Measurements from ENCODE around the gene TENT5C. TPM values are rescaled to one million over a fixed set of nuclear protein-coding genes. Genes with fewer than 3 reads are reported as not detected.

TENT5C gene
- total and polyA plus RNA-seq, 9 of the 15 experiments (the other 6 are each of a cell fraction or from before 2014, with no cell fraction given), result 1.8 to 7.7 (median 4.0) TPM

DNA sequence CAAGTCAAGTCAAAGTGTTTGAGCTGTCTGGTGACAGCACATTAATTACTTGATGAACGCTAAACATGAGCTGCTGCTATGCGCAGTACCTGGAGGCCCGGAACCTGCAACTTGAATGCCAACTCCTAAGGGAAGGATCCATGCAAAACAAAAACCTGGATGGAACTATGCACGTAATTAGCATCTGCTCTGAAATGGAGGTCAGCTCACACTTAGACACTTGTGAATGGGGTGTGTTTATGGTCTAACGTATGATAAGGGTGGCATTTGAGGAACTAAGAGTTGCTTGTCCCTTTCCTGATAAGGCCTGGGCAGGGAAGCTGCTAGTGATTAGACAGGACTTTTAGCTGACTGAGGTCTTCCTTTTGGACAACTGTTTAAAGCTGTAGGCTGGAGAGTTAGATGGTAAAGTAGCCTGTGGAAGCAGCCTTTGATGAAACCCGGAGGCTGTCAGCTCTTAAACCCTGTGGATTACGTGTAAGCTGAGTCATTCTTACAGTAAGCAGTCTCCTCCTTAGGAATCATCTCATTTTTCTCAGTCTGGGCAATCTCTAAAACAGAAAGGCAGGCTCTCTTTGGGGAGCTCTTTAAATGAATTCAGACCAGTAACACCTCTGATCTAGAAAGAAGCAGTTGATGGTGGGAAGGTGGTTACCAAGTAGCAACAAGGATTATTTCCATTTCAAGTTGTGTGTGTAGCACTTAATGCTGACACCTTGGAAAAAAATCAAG, 6.8 kb downstream of the TENT5C start (continued):
- no peak; the same call in 1 of the 2 replicates for TF ChIP-seq MGA (IDR thresholded peaks at IDR 0.05)
- TF ChIP-seq RAD21 (CRISPR knock-in tag; conservative IDR thresholded peaks at IDR 0.05 in 1 of 2, IDR thresholded peaks at IDR 0.05 in 1 of 2), result peak in 1 of 2 experiments; percentile 1; a peak in 1 of 4 replicates
- peak; percentile 99 for TF ChIP-seq CBFA2T2 (conservative IDR thresholded peaks at IDR 0.05)
- peak; percentile 98 for TF ChIP-seq SMARCA4 (IDR thresholded peaks at IDR 0.05)
- TF ChIP-seq CBFB (CRISPR knock-in tag; IDR thresholded peaks at IDR 0.05), result no peak
- TF ChIP-seq SMAD1 (IDR thresholded peaks at IDR 0.05; ENCODE audit: low read depth, low read length, partially characterized antibody), result peak; percentile 73
- TF ChIP-seq PPARD (CRISPR knock-in tag; IDR thresholded peaks at IDR 0.05), result no peak
- TF ChIP-seq, protein P1, sequence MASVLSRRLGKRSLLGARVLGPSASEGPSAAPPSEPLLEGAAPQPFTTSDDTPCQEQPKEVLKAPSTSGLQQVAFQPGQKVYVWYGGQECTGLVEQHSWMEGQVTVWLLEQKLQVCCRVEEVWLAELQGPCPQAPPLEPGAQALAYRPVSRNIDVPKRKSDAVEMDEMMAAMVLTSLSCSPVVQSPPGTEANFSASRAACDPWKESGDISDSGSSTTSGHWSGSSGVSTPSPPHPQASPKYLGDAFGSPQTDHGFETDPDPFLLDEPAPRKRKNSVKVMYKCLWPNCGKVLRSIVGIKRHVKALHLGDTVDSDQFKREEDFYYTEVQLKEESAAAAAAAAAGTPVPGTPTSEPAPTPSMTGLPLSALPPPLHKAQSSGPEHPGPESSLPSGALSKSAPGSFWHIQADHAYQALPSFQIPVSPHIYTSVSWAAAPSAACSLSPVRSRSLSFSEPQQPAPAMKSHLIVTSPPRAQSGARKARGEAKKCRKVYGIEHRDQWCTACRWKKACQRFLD (CRISPR knock-in tag; IDR thresholded peaks at IDR 0.05), result peak; percentile 96; the same call in 1 of the 2 replicates
- TF ChIP-seq, protein P2, sequence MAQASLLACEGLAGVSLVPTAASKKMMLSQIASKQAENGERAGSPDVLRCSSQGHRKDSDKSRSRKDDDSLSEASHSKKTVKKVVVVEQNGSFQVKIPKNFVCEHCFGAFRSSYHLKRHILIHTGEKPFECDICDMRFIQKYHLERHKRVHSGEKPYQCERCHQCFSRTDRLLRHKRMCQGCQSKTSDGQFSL (CRISPR knock-in tag; IDR thresholded peaks at IDR 0.05), result no peak
- TF ChIP-seq, protein P2 (tag; IDR thresholded peaks at IDR 0.05), result no peak
- no peak for TF ChIP-seq FOS (IDR thresholded peaks at IDR 0.05; ENCODE audit: extremely low read depth, insufficient read length)
- TF ChIP-seq TRIM24 (IDR thresholded peaks at IDR 0.05), result peak; percentile 95 to 96
- TF ChIP-seq ZNF324 (CRISPR knock-in tag; IDR thresholded peaks at IDR 0.05), result no peak
- peak; percentile 11; the same call in 1 of the 2 replicates for TF ChIP-seq ZNF668 (CRISPR knock-in tag; IDR thresholded peaks at IDR 0.05)
- peak; percentile 96 for TF ChIP-seq NBN (IDR thresholded peaks at IDR 0.05; ENCODE audit: low read depth)

All from K562 (cell line).